K562 (cell line): Measurements from ENCODE around the gene PIGC. TPM values are rescaled to one million over a fixed set of nuclear protein-coding genes. Genes with fewer than 3 reads are reported as not detected.

Source experiments
- ATAC-seq: fragments of 200-7000 bp; cut with Tn5 transposase; 3 replicates; pipeline ENCODE4 v1.9.1; 2020; ENCODE audit warnings: moderate library complexity
- BruUV-seq: library from RNA; stranded (reverse); fragments of 400-500 nt; replicated peaks from 2 replicates; lab custom pipeline; 2021; lab: Mats Ljungman, UMichigan
- CTCF ChIA-PET: fragments of 300-600 bp; formaldehyde crosslinking; extraction: SDS; loops from one replicate; lab custom pipeline; 2021; ENCODE audit warnings: low intra/inter-chr PET ratio; lab: Yijun Ruan, JAX
- POLR2A ChIA-PET: fragments of 300-600, 350-650 bp; sonication (Branson Sonifier 250); formaldehyde crosslinking; extraction: SDS; loops from one replicate; lab custom pipeline; 2021; ENCODE audit warnings: antibody characterized with exemption, inconsistent platforms; lab: Yijun Ruan, JAX
- DNase-seq, 4 experiments: peaks; one replicate each; pipeline versions ENCODE4 v3.0.0 to v3.0.0-alpha.2; 2011 to 2018; ENCODE audit warnings: low spot score in 3 of 4, mixed read lengths in 3 of 4; ENCODE audit errors: extremely low read depth in 1 of 4
- FAIRE-seq: peaks from 2 replicates; lab custom pipeline; 2011; peaks lifted over from hg19 to GRCh38; lab: Jason Lieb, UNC
- H2AFZ ChIP-seq: 2 replicates; pipeline ENCODE4 v1.6.0; 2011; ENCODE audit warnings: low read depth, low read length, control low read depth, inconsistent platforms
- H3K27ac ChIP-seq: fragments of 200-600 bp; 3 replicates; pipeline ENCODE4 v1.8.0; 2011; ENCODE audit warnings: low read depth, mild to moderate bottlenecking, control low read depth, inconsistent platforms, low read length, moderate library complexity, mixed read lengths; ENCODE audit errors: extremely low read depth
- H3K27me3 ChIP-seq, 2 experiments: fragments of 300-600 bp in 1 of 2; 2 replicates in 1 of 2; 3 replicates in 1 of 2; pipeline versions ENCODE4 v1.6.0 to v1.8.0; 2011; ENCODE audit warnings: inconsistent platforms in 2 of 2, low read length in 2 of 2, mild to moderate bottlenecking in 1 of 2, mixed read lengths in 1 of 2, moderate library complexity in 1 of 2; ENCODE audit not compliant: control insufficient read depth in 2 of 2, insufficient read depth in 2 of 2
- H3K36me3 ChIP-seq: fragments of 300-600 bp; 3 replicates; pipeline ENCODE4 v1.8.0; 2011; ENCODE audit warnings: mild to moderate bottlenecking, low read length, inconsistent platforms; ENCODE audit not compliant: control insufficient read depth, insufficient read depth
- H3K4me1 ChIP-seq, 2 experiments: fragments of 200-600 bp in 1 of 2; replicated peaks in 1 of 2; 2 replicates in 1 of 2; 3 replicates in 1 of 2; pipeline versions ENCODE4 v1.5.1 to v1.8.0; 2011; ENCODE audit warnings: inconsistent platforms in 2 of 2, low read length in 2 of 2, mild to moderate bottlenecking in 1 of 2, mixed read lengths in 1 of 2, moderate library complexity in 1 of 2; ENCODE audit not compliant: control insufficient read depth in 2 of 2, insufficient read depth in 2 of 2
- H3K4me2 ChIP-seq: 2 replicates; pipeline ENCODE4 v1.6.1; 2011; ENCODE audit warnings: low read length, control low read depth, inconsistent platforms, mixed read lengths; ENCODE audit not compliant: insufficient read depth
- H3K4me3 ChIP-seq: fragments of 200-600 bp; sonication (generic), shearing (Covaris generic); 2 replicates; pipeline ENCODE4 v1.5.1; 2016; ENCODE audit warnings: control low read depth, inconsistent platforms
- H3K79me2 ChIP-seq: fragments of 200-600 bp; 3 replicates; pipeline ENCODE4 v1.8.0; 2011; ENCODE audit warnings: low read length, inconsistent platforms; ENCODE audit not compliant: control insufficient read depth, insufficient read depth
- H3K9ac ChIP-seq, 2 experiments: 2 replicates each; pipeline versions ENCODE4 v1.6.0 to v1.6.1; 2011; ENCODE audit warnings: low read depth in 2 of 2, low read length in 2 of 2, control low read depth in 1 of 2, inconsistent platforms in 1 of 2, mild to moderate bottlenecking in 1 of 2, mixed read lengths in 1 of 2; ENCODE audit not compliant: insufficient read depth in 1 of 2
- H3K9me1 ChIP-seq: one replicate; pipeline ENCODE4 v1.6.0; 2011; ENCODE audit warnings: inconsistent platforms, mild to moderate bottlenecking, low read length, moderate library complexity; ENCODE audit not compliant: control insufficient read depth, insufficient read depth
- H3K9me3 ChIP-seq: replicated peaks from 2 replicates; pipeline ENCODE4 v1.5.1; 2011; ENCODE audit warnings: low read depth, low read length, inconsistent platforms; ENCODE audit not compliant: control insufficient read depth, insufficient read depth
- H4K20me1 ChIP-seq: replicated peaks from 2 replicates; pipeline ENCODE4 v1.6.1; 2011; ENCODE audit warnings: low read length, inconsistent platforms, mixed read lengths; ENCODE audit not compliant: control insufficient read depth, insufficient read depth
- FOXA3 ChIP-seq, 2 experiments: fragments of 450-650 bp in 1 of 2; sonication (generic) in 1 of 2; formaldehyde crosslinking; IDR thresholded peaks in 1 of 2; conservative IDR thresholded peaks in 1 of 2; 2 replicates each; pipeline versions ENCODE4 v1.4.0 to v1.8.0; 2020 to 2022; ENCODE audit warnings: mild to moderate bottlenecking in 2 of 2, missing genetic modification reagents in 1 of 2
- HOXB6 ChIP-seq: fragments of 250-450 bp; sonication (Bioruptor Pico); IDR thresholded peaks from 2 replicates; pipeline ENCODE4 v1.5.1; 2022; ENCODE audit warnings: mild to moderate bottlenecking, borderline replicate concordance
- KAT8 ChIP-seq: fragments of 450-650 bp; IDR thresholded peaks from 2 replicates; pipeline ENCODE4 v1.6.1; 2016; ENCODE audit warnings: low read depth, mild to moderate bottlenecking
- NCOA2 ChIP-seq, 2 experiments: fragments of 450-650 bp; IDR thresholded peaks; 2 replicates each; pipeline ENCODE4 v1.6.1; 2018; ENCODE audit warnings: mild to moderate bottlenecking in 2 of 2, moderate library complexity in 1 of 2; ENCODE audit not compliant: partially characterized antibody in 2 of 2
- NELFE ChIP-seq: IDR thresholded peaks from 2 replicates; pipeline ENCODE4 v1.6.1; 2011; ENCODE audit warnings: mild to moderate bottlenecking; ENCODE audit not compliant: insufficient read depth, insufficient read length
- NFXL1 ChIP-seq: fragments of 450-650 bp; formaldehyde crosslinking; IDR thresholded peaks from 2 replicates; pipeline ENCODE4 v1.4.0; 2021; ENCODE audit warnings: mild to moderate bottlenecking
- SMAD4 ChIP-seq: fragments of 250-450 bp; sonication (Bioruptor Pico); conservative IDR thresholded peaks from 2 replicates; pipeline ENCODE4 v1.8.0; 2021; ENCODE audit warnings: inconsistent platforms, mild to moderate bottlenecking, moderate library complexity
- TRIM24 ChIP-seq, 2 experiments: fragments of 450-650 bp; IDR thresholded peaks; 2 replicates each; pipeline ENCODE4 v1.6.1; 2016
- WHSC1 ChIP-seq: IDR thresholded peaks from one replicate; pipeline ENCODE4 v1.6.1; 2012; ENCODE audit warnings: low read length, control low read depth, inconsistent platforms
- ZNF41 ChIP-seq: fragments of 250-450 bp; sonication (Bioruptor Pico); conservative IDR thresholded peaks from 2 replicates; pipeline ENCODE4 v1.4.0; 2020; ENCODE audit warnings: mild to moderate bottlenecking
- WGBS: fragments of 100-300 bp; shearing (Covaris generic); methylation state at CpG from one replicate; pipeline ENCODE4 v1.1.6; 2016; ENCODE audit warnings: low coverage, mixed read lengths; ENCODE audit not compliant: insufficient coverage; ENCODE audit errors: missing lambda C conversion rate; 5-methylcytosine and 5-hydroxymethylcytosine counted together
- in situ Hi-C: fragments of 300-500 bp; cut with MboI; formaldehyde crosslinking; loops from 4 replicates; pipeline ENCODE4 v1.15.0; 2018; ENCODE audit warnings: inconsistent platforms, mixed read lengths
- intact Hi-C: fragments of 100-400 bp; cut with micrococcal nuclease; formaldehyde crosslinking; loops from 2 replicates; pipeline ENCODE4 v1.14.2; 2022
- polyA plus RNA-seq, 8 experiments: library from polyadenylated mRNA; depleted of rRNA in 4 of 8; stranded (reverse) in 5 of 8; unstranded in 3 of 8; fragments of >200 nt; fragmentation: Nextera tagmentation in 2 of 8; fragmentation: Illumina TruSeq in 1 of 8; extraction: Ambion mirVana in 2 of 8; extraction: Trizol in 1 of 8; gene quantifications; 2 replicates each; pipeline versions ENCODE4 v1.2.1 to v1.2.3, GENCODE V29; 2011 to 2014; ENCODE audit warnings: inconsistent platforms in 1 of 8, missing spikeins in 1 of 8
- total RNA-seq, 7 experiments: library from RNA; depleted of rRNA in 6 of 7; stranded (reverse); fragments of >200 nt in 6 of 7; fragmentation: Illumina TruSeq in 2 of 7; extraction: Trizol in 2 of 7; gene quantifications; 2 replicates each; pipeline versions ENCODE4 v1.2.1 to v1.2.3, GENCODE V29; 2011 to 2021; ENCODE audit warnings: low replicate concordance in 1 of 7
- TF ChIP-seq, protein P1 (sequence below): fragments of 250-450 bp; sonication (Bioruptor Pico); IDR thresholded peaks from 2 replicates; pipeline ENCODE4 v1.8.0; 2022; ENCODE audit warnings: inconsistent platforms
- TF ChIP-seq, protein P2 (sequence below): fragments of 250-450 bp; sonication (Bioruptor Pico); IDR thresholded peaks from 2 replicates; pipeline ENCODE4 v1.4.0; 2020; ENCODE audit warnings: mild to moderate bottlenecking, moderate library complexity
- TF ChIP-seq, protein P3 (sequence below): sonication (generic); formaldehyde crosslinking; IDR thresholded peaks from 2 replicates; pipeline ENCODE4 v1.8.1; 2023; ENCODE audit warnings: missing genetic modification reagents, mild to moderate bottlenecking, borderline replicate concordance

Gene PIGC
- total and polyA plus RNA-seq, 9 of the 15 experiments (the other 6 are each of a cell fraction or from before 2014, with no cell fraction given) = 30.5 to 97.9 (median 54.7) TPM

DNA sequence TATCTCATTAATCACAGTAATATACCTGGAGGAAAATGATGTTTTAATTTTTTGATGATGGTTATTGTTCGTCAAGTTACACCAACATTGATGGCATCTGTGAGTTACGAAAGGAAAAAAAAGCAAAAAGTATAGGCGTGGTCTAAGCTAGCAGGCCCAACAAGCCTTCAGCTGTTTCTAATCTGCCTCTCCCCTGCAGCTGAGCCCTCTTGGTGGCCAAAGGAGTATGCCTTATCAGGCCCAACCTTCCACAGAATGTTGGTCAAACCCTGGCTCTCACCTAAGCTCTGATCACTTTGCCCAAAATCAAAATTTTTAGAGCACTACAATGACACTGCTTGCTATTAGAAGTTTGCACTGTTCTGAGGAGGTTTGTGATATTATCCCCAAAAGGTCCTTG lies 18.5 kb downstream of the PIGC start:
- peak; percentile 86 for ATAC-seq
- H3K36me3 ChIP-seq = no peaks in the 10 kb centered on the region
- intact Hi-C loops (loop anchor here (10.0 kb wide), 2 partner anchors 779 to 781 kb away; partner anchors contain the start of gene TNFSF4), in situ Hi-C loops (no loop called here)
- 16% methylated on average over 3 of the region's 3 CpGs for WGBS
- H3K27ac ChIP-seq = no peak overlapping the region
- no peak overlapping the region for H3K9ac ChIP-seq
- no TSS peak for BruUV-seq
- no peaks in the 10 kb centered on the region for H3K79me2 ChIP-seq
- H3K4me2 ChIP-seq = no peak overlapping the region
- DNase-seq = peak; percentile 52 to 82 (median 70)
- H3K4me3 ChIP-seq = no peak overlapping the region
- H3K9me1 ChIP-seq = no peaks in the 10 kb centered on the region
- peak; percentile 67 for FAIRE-seq
- H2AFZ ChIP-seq = no peak overlapping the region
- ChIA-PET POLR2A (interaction anchor here (0.5 to 2.1 kb wide), 4 partner anchors 8 to 215 kb away, joined by 3 to 6 read pairs (median 4); partner anchors contain the start of gene SUCO), CTCF (no interaction called here)
- no peaks in the 10 kb centered on the region for H3K9me3 ChIP-seq
- H3K27me3 ChIP-seq = no peaks in the 10 kb centered on the region
- peaks cover 0 to 19% of the 10 kb centered on the region in 2 experiments; a peak in 2 of 5 replicates for H3K4me1 ChIP-seq
- H4K20me1 ChIP-seq = no peaks in the 10 kb centered on the region
- TF ChIP-seq FOXA3 (CRISPR knock-in tag; conservative IDR thresholded peaks at IDR 0.05 in 1 of 2, IDR thresholded peaks at IDR 0.05 in 1 of 2) (no peak), SMAD4 (CRISPR knock-in tag) (0 out of 2 replicates have a peak, but pooled peaks have one; percentile 37), KAT8 (no peak), HOXB6 (no peak), TRIM24 (IDR thresholded peaks at IDR 0.05) (peak in 1 of 2 experiments; percentile 37; a peak in 1 of 4 replicates), NFXL1 (no peak), WHSC1 (no peak), NCOA2 (IDR thresholded peaks at IDR 0.05; ENCODE audit: partially characterized antibody in 2 of 2) (no peak), NELFE (no peak), ZNF41 (CRISPR knock-in tag) (no peak)
- TF ChIP-seq, protein P1, sequence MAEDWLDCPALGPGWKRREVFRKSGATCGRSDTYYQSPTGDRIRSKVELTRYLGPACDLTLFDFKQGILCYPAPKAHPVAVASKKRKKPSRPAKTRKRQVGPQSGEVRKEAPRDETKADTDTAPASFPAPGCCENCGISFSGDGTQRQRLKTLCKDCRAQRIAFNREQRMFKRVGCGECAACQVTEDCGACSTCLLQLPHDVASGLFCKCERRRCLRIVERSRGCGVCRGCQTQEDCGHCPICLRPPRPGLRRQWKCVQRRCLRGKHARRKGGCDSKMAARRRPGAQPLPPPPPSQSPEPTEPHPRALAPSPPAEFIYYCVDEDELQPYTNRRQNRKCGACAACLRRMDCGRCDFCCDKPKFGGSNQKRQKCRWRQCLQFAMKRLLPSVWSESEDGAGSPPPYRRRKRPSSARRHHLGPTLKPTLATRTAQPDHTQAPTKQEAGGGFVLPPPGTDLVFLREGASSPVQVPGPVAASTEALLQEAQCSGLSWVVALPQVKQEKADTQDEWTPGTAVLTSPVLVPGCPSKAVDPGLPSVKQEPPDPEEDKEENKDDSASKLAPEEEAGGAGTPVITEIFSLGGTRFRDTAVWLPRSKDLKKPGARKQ (CRISPR knock-in tag) = no peak
- TF ChIP-seq, protein P2, sequence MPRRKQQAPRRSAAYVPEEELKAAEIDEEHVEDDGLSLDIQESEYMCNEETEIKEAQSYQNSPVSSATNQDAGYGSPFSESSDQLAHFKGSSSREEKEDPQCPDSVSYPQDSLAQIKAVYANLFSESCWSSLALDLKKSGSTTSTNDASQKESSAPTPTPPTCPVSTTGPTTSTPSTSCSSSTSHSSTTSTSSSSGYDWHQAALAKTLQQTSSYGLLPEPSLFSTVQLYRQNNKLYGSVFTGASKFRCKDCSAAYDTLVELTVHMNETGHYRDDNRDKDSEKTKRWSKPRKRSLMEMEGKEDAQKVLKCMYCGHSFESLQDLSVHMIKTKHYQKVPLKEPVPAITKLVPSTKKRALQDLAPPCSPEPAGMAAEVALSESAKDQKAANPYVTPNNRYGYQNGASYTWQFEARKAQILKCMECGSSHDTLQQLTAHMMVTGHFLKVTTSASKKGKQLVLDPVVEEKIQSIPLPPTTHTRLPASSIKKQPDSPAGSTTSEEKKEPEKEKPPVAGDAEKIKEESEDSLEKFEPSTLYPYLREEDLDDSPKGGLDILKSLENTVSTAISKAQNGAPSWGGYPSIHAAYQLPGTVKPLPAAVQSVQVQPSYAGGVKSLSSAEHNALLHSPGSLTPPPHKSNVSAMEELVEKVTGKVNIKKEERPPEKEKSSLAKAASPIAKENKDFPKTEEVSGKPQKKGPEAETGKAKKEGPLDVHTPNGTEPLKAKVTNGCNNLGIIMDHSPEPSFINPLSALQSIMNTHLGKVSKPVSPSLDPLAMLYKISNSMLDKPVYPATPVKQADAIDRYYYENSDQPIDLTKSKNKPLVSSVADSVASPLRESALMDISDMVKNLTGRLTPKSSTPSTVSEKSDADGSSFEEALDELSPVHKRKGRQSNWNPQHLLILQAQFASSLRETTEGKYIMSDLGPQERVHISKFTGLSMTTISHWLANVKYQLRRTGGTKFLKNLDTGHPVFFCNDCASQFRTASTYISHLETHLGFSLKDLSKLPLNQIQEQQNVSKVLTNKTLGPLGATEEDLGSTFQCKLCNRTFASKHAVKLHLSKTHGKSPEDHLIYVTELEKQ = no peak
- TF ChIP-seq, protein P3, sequence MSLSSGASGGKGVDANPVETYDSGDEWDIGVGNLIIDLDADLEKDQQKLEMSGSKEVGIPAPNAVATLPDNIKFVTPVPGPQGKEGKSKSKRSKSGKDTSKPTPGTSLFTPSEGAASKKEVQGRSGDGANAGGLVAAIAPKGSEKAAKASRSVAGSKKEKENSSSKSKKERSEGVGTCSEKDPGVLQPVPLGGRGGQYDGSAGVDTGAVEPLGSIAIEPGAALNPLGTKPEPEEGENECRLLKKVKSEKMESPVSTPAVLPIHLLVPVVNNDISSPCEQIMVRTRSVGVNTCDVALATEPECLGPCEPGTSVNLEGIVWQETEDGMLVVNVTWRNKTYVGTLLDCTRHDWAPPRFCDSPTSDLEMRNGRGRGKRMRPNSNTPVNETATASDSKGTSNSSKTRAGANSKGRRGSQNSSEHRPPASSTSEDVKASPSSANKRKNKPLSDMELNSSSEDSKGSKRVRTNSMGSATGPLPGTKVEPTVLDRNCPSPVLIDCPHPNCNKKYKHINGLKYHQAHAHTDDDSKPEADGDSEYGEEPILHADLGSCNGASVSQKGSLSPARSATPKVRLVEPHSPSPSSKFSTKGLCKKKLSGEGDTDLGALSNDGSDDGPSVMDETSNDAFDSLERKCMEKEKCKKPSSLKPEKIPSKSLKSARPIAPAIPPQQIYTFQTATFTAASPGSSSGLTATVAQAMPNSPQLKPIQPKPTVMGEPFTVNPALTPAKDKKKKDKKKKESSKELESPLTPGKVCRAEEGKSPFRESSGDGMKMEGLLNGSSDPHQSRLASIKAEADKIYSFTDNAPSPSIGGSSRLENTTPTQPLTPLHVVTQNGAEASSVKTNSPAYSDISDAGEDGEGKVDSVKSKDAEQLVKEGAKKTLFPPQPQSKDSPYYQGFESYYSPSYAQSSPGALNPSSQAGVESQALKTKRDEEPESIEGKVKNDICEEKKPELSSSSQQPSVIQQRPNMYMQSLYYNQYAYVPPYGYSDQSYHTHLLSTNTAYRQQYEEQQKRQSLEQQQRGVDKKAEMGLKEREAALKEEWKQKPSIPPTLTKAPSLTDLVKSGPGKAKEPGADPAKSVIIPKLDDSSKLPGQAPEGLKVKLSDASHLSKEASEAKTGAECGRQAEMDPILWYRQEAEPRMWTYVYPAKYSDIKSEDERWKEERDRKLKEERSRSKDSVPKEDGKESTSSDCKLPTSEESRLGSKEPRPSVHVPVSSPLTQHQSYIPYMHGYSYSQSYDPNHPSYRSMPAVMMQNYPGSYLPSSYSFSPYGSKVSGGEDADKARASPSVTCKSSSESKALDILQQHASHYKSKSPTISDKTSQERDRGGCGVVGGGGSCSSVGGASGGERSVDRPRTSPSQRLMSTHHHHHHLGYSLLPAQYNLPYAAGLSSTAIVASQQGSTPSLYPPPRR (CRISPR knock-in tag) = no peak
